ENCODE measurements around the gene PTPRF. TPM values are rescaled to one million over a fixed set of nuclear protein-coding genes. Genes with fewer than 3 reads are reported as not detected.

PTPRF gene
- total and polyA plus RNA-seq, 2 experiments from 2014 or later: 96.0 to 115 TPM

- H3K9me3 ChIP-seq (ENCODE audit: low read depth): no peaks in the 10 kb centered on the region
- no peak overlapping the region for H2AFZ ChIP-seq
- 73% methylated on average over 1 of the region's 1 CpG for WGBS (ENCODE audit: low lambda C conversion rate, missing lambda C conversion rate)
- DNase-seq (ENCODE audit: low spot score): no peak
- no peak overlapping the region for H3K4me3 ChIP-seq
- no peak overlapping the region for H3K27ac ChIP-seq
- H3K27me3 ChIP-seq: no peaks in the 10 kb centered on the region
- no peaks in the 10 kb centered on the region for H3K79me2 ChIP-seq
- H3K36me3 ChIP-seq (replicated peaks; ENCODE audit: insufficient read depth, low read depth): no peaks in the 10 kb centered on the region
- TF ChIP-seq EZH2phosphoT487 (IDR thresholded peaks at IDR 0.05; ENCODE audit: low read depth, severe bottlenecking, unreplicated experiment) (no peak), CTCF (IDR thresholded peaks at IDR 0.05; ENCODE audit: poor library complexity) (no peak), EZH2 (IDR thresholded peaks at IDR 0.05; ENCODE audit: borderline replicate concordance) (no peak)
- no peaks in the 10 kb centered on the region for H3K9me2 ChIP-seq (replicated peaks; ENCODE audit: insufficient read depth)
- H3K4me2 ChIP-seq: no peak overlapping the region
- H4K20me1 ChIP-seq (ENCODE audit: insufficient read depth, poor library complexity, severe bottlenecking): no peaks in the 10 kb centered on the region
- H3K4me1 ChIP-seq (ENCODE audit: insufficient read depth): no peaks in the 10 kb centered on the region
These were observed 42.5 kb upstream of the PTPRF start for GRCh38 chr1:43488165-43488564.

- TF ChIP-seq EZH2 (IDR thresholded peaks at IDR 0.05; ENCODE audit: borderline replicate concordance) (no peak), EZH2phosphoT487 (IDR thresholded peaks at IDR 0.05; ENCODE audit: low read depth, severe bottlenecking, unreplicated experiment) (no peak), CTCF (IDR thresholded peaks at IDR 0.05; ENCODE audit: poor library complexity) (no peak)
- H3K27me3 ChIP-seq: no peaks in the 10 kb centered on the region
- no CpG with 5 or more reads among the region's 1 CpG for WGBS (ENCODE audit: low lambda C conversion rate, missing lambda C conversion rate)
- no peak overlapping the region for H3K4me2 ChIP-seq
- H4K20me1 ChIP-seq (ENCODE audit: insufficient read depth, poor library complexity, severe bottlenecking): no peaks in the 10 kb centered on the region
- H3K36me3 ChIP-seq (replicated peaks; ENCODE audit: insufficient read depth, low read depth): no peaks in the 10 kb centered on the region
- H3K9me2 ChIP-seq (replicated peaks; ENCODE audit: insufficient read depth): no peaks in the 10 kb centered on the region
- H3K4me1 ChIP-seq (ENCODE audit: insufficient read depth): peaks cover 6% of the 10 kb centered on the region
- H2AFZ ChIP-seq: no peak overlapping the region
- H3K27ac ChIP-seq: no peak overlapping the region
- no peaks in the 10 kb centered on the region for H3K79me2 ChIP-seq
- DNase-seq (ENCODE audit: low spot score): no peak
- H3K4me3 ChIP-seq: no peak overlapping the region
- no peaks in the 10 kb centered on the region for H3K9me3 ChIP-seq (ENCODE audit: low read depth)
These were observed 39.6 kb upstream of the PTPRF start for GRCh38 chr1:43491061-43491460.

GRCh38 chr1:43492826-43493225 lies 37.9 kb upstream of the PTPRF start:
- H3K27ac ChIP-seq: no peak overlapping the region
- H4K20me1 ChIP-seq (ENCODE audit: insufficient read depth, poor library complexity, severe bottlenecking): no peaks in the 10 kb centered on the region
- H2AFZ ChIP-seq: no peak overlapping the region
- no peaks in the 10 kb centered on the region for H3K79me2 ChIP-seq
- TF ChIP-seq EZH2phosphoT487 (IDR thresholded peaks at IDR 0.05; ENCODE audit: low read depth, severe bottlenecking, unreplicated experiment): no peak
- no peak for TF ChIP-seq CTCF (IDR thresholded peaks at IDR 0.05; ENCODE audit: poor library complexity)
- no peak for TF ChIP-seq EZH2 (IDR thresholded peaks at IDR 0.05; ENCODE audit: borderline replicate concordance)
- no peaks in the 10 kb centered on the region for H3K36me3 ChIP-seq (replicated peaks; ENCODE audit: insufficient read depth, low read depth)
- no peak for DNase-seq (ENCODE audit: low spot score)
- peaks cover 6% of the 10 kb centered on the region for H3K4me1 ChIP-seq (ENCODE audit: insufficient read depth)
- no peak overlapping the region for H3K4me2 ChIP-seq
- no peak overlapping the region for H3K4me3 ChIP-seq
- H3K27me3 ChIP-seq: no peaks in the 10 kb centered on the region
- 72% methylated on average over 2 of the region's 2 CpGs for WGBS (ENCODE audit: low lambda C conversion rate, missing lambda C conversion rate)
- H3K9me2 ChIP-seq (replicated peaks; ENCODE audit: insufficient read depth): no peaks in the 10 kb centered on the region
- H3K9me3 ChIP-seq (ENCODE audit: low read depth): no peaks in the 10 kb centered on the region

Data from hepatocyte (in vitro differentiated cells).